ENCODE data around the gene PROKR1.

PROKR1 gene

DNA sequence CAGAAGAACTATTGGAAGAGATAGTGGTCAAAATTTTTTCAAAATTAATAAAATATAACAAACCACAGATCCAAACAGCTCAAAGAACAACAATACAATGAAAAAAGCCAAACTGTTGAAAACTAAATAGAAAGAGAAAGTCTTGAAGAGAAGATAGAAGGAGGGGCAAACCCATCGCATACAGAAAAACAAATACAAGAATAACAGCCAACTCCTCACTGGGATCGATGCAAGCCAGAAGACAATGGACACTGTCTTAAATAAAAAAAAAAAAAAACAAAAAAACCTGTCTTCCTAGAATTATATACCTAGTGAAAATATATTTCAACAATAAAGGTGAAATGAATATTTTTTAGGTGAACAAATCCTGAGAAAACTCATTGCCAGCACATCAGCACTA is 57.2 kb downstream of the PROKR1 start:
- no peak for DNase-seq

GRCh38 chr2:68706637-68707036 is 63.3 kb downstream of the PROKR1 start:
- DNase-seq = no peak

Data from NCI-H524 (cell line).